ENCODE results near the gene ARMS2.

ARMS2 gene

GRCh38 chr10:122427280-122427679, 27.2 kb upstream of the ARMS2 start:
- Histone ChIP-seq H2AFZ (ENCODE audit: low read length) (no peak overlapping the region), H3K36me3 (ENCODE audit: insufficient read depth, low read length) (no peaks in the 10 kb centered on the region), H3K79me2 (ENCODE audit: insufficient read depth, low read length) (no peaks in the 10 kb centered on the region), H4K20me1 (ENCODE audit: insufficient read depth, low read length, poor library complexity, severe bottlenecking) (no peaks in the 10 kb centered on the region), H3K9me3 (ENCODE audit: insufficient read depth, low read depth, low read length) (no peaks in the 10 kb centered on the region), H3K9me2 (replicated peaks; ENCODE audit: low read depth, low read length) (no peaks in the 10 kb centered on the region), H3K4me3 (ENCODE audit: low read length, poor library complexity, severe bottlenecking) (no peak overlapping the region), H3K4me2 (ENCODE audit: low read depth, low read length, poor library complexity, severe bottlenecking) (no peak overlapping the region), H3K27me3 (ENCODE audit: insufficient read depth, low read length, poor library complexity, severe bottlenecking) (no peaks in the 10 kb centered on the region), H3K4me1 (ENCODE audit: insufficient read depth, low read length, poor library complexity, severe bottlenecking) (no peaks in the 10 kb centered on the region), H3F3A (ENCODE audit: low read depth) (no peaks in the 10 kb centered on the region), H3K9ac (ENCODE audit: low read depth, low read length, poor library complexity, severe bottlenecking) (no peak overlapping the region)
- TF ChIP-seq EZH2phosphoT487 (IDR thresholded peaks at IDR 0.05; ENCODE audit: borderline replicate concordance): no peak
- TF ChIP-seq CTCF (conservative IDR thresholded peaks at IDR 0.05; ENCODE audit: low read length): no peak

- H3K4me2 ChIP-seq (ENCODE audit: low read depth, low read length, poor library complexity, severe bottlenecking): no peak overlapping the region
Measured at GRCh38 chr10:122435212-122435827, 19.1 kb upstream of the ARMS2 start.

GRCh38 chr10:122441961-122442360, 12.5 kb upstream of the ARMS2 start:
- Histone ChIP-seq H2AFZ (ENCODE audit: low read length) (no peak overlapping the region), H3K9me3 (ENCODE audit: insufficient read depth, low read depth, low read length) (no peaks in the 10 kb centered on the region), H3K4me2 (ENCODE audit: low read depth, low read length, poor library complexity, severe bottlenecking) (no peak overlapping the region), H3K9ac (ENCODE audit: low read depth, low read length, poor library complexity, severe bottlenecking) (no peak overlapping the region), H3K9me2 (replicated peaks; ENCODE audit: low read depth, low read length) (no peaks in the 10 kb centered on the region), H4K20me1 (ENCODE audit: insufficient read depth, low read length, poor library complexity, severe bottlenecking) (no peaks in the 10 kb centered on the region), H3K4me3 (ENCODE audit: low read length, poor library complexity, severe bottlenecking) (no peak overlapping the region), H3K79me2 (ENCODE audit: insufficient read depth, low read length) (no peaks in the 10 kb centered on the region), H3K27me3 (ENCODE audit: insufficient read depth, low read length, poor library complexity, severe bottlenecking) (no peaks in the 10 kb centered on the region), H3F3A (ENCODE audit: low read depth) (no peaks in the 10 kb centered on the region), H3K4me1 (ENCODE audit: insufficient read depth, low read length, poor library complexity, severe bottlenecking) (no peaks in the 10 kb centered on the region), H3K36me3 (ENCODE audit: insufficient read depth, low read length) (no peaks in the 10 kb centered on the region)
- TF ChIP-seq EZH2phosphoT487 (IDR thresholded peaks at IDR 0.05; ENCODE audit: borderline replicate concordance): no peak
- no peak for TF ChIP-seq CTCF (conservative IDR thresholded peaks at IDR 0.05; ENCODE audit: low read length)

More at GRCh38 chr10:122435212-122435827, 19.1 kb upstream of the ARMS2 start:
- Histone ChIP-seq H3K4me1 (ENCODE audit: insufficient read depth, low read length, poor library complexity, severe bottlenecking) (no peaks in the 10 kb centered on the region), H3F3A (ENCODE audit: low read depth) (no peaks in the 10 kb centered on the region), H2AFZ (ENCODE audit: low read length) (no peak overlapping the region), H4K20me1 (ENCODE audit: insufficient read depth, low read length, poor library complexity, severe bottlenecking) (no peaks in the 10 kb centered on the region), H3K27me3 (ENCODE audit: insufficient read depth, low read length, poor library complexity, severe bottlenecking) (no peaks in the 10 kb centered on the region), H3K79me2 (ENCODE audit: insufficient read depth, low read length) (no peaks in the 10 kb centered on the region), H3K9me3 (ENCODE audit: insufficient read depth, low read depth, low read length) (no peaks in the 10 kb centered on the region), H3K9me2 (replicated peaks; ENCODE audit: low read depth, low read length) (no peaks in the 10 kb centered on the region), H3K36me3 (ENCODE audit: insufficient read depth, low read length) (no peaks in the 10 kb centered on the region), H3K4me3 (ENCODE audit: low read length, poor library complexity, severe bottlenecking) (no peak overlapping the region), H3K9ac (ENCODE audit: low read depth, low read length, poor library complexity, severe bottlenecking) (no peak overlapping the region)
- peak; percentile 82 for TF ChIP-seq CTCF (conservative IDR thresholded peaks at IDR 0.05; ENCODE audit: low read length)
- no peak for TF ChIP-seq EZH2phosphoT487 (IDR thresholded peaks at IDR 0.05; ENCODE audit: borderline replicate concordance)
